NB4 (cell line): Measurements from ENCODE around the gene SMARCA4.

ENCODE experiments used
- DNase-seq: peaks from one replicate; pipeline ENCODE4 v3.0.0; 2010; ENCODE audit warnings: low read depth
- H3K4me3 ChIP-seq: one replicate; pipeline ENCODE4 v1.5.1; 2011; ENCODE audit warnings: mild to moderate bottlenecking, low read depth, low read length, moderate library complexity
- MYC ChIP-seq: IDR thresholded peaks from 2 replicates; pipeline ENCODE4 v1.6.1; 2011; ENCODE audit warnings: low read depth, low read length
- POLR2A ChIP-seq: IDR thresholded peaks from 2 replicates; pipeline ENCODE4 v1.6.1; 2011; ENCODE audit warnings: mild to moderate bottlenecking; ENCODE audit not compliant: insufficient read length; ENCODE audit errors: extremely low read depth
- TF ChIP-seq, protein P1 (sequence below): IDR thresholded peaks from 2 replicates; pipeline ENCODE4 v1.6.1; 2011; ENCODE audit warnings: low read depth, low read length
- TF ChIP-seq, protein P2 (sequence below): IDR thresholded peaks from one replicate; pipeline ENCODE4 v1.5.1; 2012; ENCODE audit warnings: low read depth, low read length

SMARCA4 gene

DNA sequence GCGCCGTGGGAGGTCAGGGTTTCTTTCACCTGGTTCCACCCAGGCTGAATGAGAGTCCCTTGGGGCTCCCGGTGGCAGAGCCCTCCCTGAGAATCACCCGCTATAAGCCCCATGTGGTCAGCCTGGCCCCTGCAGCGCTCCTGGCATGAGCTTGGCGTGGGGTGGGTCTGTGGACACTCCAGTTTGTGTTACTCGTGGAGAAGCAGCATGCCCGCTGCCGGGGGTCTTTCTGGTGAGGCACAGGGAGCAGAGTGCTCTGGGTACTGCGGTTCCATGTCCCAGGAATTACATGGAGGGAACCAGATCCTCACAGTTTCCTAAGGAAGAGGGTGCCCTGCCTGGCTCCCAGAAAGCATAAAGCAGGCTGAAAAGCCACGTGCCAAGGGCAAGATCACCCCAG lies 62.2 kb downstream of the SMARCA4 start:
- no peak overlapping the region for H3K4me3 ChIP-seq
- no peak for DNase-seq
- TF ChIP-seq, protein P1, sequence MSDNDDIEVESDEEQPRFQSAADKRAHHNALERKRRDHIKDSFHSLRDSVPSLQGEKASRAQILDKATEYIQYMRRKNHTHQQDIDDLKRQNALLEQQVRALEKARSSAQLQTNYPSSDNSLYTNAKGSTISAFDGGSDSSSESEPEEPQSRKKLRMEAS, result no peak
- no peak for TF ChIP-seq POLR2A
- TF ChIP-seq MYC, result no peak
- TF ChIP-seq, protein P2, sequence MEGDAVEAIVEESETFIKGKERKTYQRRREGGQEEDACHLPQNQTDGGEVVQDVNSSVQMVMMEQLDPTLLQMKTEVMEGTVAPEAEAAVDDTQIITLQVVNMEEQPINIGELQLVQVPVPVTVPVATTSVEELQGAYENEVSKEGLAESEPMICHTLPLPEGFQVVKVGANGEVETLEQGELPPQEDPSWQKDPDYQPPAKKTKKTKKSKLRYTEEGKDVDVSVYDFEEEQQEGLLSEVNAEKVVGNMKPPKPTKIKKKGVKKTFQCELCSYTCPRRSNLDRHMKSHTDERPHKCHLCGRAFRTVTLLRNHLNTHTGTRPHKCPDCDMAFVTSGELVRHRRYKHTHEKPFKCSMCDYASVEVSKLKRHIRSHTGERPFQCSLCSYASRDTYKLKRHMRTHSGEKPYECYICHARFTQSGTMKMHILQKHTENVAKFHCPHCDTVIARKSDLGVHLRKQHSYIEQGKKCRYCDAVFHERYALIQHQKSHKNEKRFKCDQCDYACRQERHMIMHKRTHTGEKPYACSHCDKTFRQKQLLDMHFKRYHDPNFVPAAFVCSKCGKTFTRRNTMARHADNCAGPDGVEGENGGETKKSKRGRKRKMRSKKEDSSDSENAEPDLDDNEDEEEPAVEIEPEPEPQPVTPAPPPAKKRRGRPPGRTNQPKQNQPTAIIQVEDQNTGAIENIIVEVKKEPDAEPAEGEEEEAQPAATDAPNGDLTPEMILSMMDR, result no peak

DNA sequence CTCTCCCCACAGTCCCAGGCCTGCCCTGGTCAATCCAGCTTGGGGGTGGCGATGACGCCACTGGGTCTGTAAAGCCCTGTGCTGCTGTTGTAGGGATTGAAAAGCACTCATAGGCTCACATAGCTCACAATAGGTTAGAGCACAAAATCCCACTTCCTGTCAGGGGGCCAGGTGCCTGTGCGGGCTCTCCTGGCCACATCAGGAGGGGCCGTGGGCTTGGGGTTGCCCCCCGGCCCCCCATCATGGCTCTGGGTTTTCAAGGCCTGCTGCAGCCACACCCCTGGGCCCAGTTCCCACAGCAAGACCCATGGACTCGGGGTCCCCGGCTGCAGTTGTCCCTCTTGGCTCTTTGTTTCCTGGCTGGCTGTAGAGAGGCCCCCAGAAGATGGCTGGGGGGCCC lies 62.9 kb downstream of the SMARCA4 start:
- DNase-seq, result no peak
- TF ChIP-seq, protein P1, result no peak
- no peak for TF ChIP-seq POLR2A
- TF ChIP-seq, protein P2, result no peak
- TF ChIP-seq MYC, result no peak
- H3K4me3 ChIP-seq, result no peak overlapping the region

DNA sequence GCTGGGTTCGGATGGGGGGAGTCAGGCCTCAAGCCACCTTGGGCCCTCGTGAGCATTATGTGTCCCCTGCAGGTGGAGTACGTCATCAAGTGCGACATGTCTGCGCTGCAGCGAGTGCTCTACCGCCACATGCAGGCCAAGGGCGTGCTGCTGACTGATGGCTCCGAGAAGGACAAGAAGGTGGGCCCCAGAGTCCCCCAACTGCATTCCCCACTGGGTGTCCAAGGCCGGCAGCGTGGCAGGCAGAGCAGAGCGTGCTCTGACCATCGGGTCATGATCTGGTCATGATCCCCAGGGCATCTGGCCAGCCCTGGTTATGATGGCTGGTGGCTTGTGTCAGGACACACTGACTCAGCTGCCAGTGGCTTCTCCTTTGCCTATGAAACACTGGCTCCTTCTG lies 63.4 kb downstream of the SMARCA4 start:
- no peak overlapping the region for H3K4me3 ChIP-seq
- no peak for DNase-seq
- TF ChIP-seq, protein P2, result no peak
- TF ChIP-seq POLR2A (no peak), MYC (no peak)
- TF ChIP-seq, protein P1, result no peak

DNA sequence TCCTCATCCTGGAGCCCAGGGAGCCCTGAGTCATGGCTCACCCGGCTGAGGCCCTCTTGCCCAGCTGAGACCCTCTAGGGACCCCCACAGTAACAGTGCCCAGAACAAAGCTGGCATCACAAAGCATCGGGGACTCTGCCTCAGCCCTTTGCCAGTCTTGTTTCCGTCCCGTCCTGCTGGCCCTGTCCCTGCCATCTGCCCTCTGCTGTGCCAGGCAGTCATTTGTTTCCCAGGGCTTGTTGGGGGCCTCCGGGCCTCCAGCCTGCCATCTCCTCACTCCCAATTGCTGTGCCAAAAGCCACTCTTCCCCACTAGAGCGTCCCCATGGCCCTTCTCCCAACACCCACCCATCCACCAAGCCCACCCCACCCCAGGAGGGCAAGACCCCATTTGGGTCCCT lies 64.2 kb downstream of the SMARCA4 start:
- no peak for DNase-seq
- no peak for TF ChIP-seq POLR2A
- TF ChIP-seq, protein P1, result no peak
- H3K4me3 ChIP-seq, result no peak overlapping the region

DNA sequence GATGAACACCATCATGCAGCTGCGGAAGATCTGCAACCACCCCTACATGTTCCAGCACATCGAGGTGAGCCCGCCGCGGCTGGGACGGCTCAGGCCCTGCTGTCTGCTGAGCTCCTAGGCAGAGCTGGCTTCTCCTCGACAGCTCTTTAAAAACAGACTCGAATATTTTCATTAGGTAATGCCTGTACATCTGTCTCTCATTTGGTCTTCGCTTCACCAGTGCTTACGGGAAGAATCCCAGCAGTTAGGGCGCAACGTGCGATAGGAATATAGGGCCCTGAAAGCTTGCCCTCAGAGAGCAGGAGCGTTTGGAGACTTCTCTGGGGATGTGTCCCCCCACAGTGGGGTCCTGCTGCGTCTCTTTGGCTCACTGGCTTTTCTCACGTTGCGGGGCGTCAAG lies 64.6 kb downstream of the SMARCA4 start:
- no peak for TF ChIP-seq POLR2A
- TF ChIP-seq, protein P1, result no peak
- TF ChIP-seq MYC, result no peak
- TF ChIP-seq, protein P2, result no peak
- DNase-seq, result no peak
- H3K4me3 ChIP-seq, result no peak overlapping the region

DNA sequence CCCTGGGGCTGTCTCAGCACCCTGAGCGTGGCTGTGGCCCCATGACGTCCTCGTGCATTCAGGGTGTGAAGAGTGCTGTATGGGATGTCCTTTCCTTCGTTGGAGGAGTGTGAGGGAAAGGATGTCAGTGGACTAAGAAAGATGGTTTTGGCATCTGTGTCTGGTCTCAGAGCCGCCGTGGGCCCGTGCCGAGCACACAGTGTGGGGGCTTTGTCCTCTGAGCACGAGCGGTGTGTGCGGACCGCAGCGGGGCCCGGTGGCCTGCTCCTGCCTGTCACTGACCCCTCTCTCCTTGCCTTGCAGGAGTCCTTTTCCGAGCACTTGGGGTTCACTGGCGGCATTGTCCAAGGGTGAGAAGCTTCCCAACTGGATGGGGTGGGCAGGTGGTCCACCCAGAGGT lies 65.2 kb downstream of the SMARCA4 start:
- no peak for DNase-seq
- TF ChIP-seq POLR2A, result no peak
- no peak for TF ChIP-seq MYC
- TF ChIP-seq, protein P2, result no peak
- TF ChIP-seq, protein P1, result no peak
- no peak overlapping the region for H3K4me3 ChIP-seq
